ENCODE data around the gene REN. TPM values are rescaled to one million over a fixed set of nuclear protein-coding genes. Genes with fewer than 3 reads are reported as not detected.

Gene REN
- polyA plus RNA-seq, 1 donor from 2014 or later: not detected

- Histone ChIP-seq H3K27me3 (ENCODE audit: insufficient read depth, low read depth, low read length) (peaks cover 16% of the 10 kb centered on the region), H3K9me2 (ENCODE audit: insufficient read depth, low read length) (no peaks in the 10 kb centered on the region), H3K79me2 (replicated peaks; ENCODE audit: insufficient read depth, low read length) (no peaks in the 10 kb centered on the region), H3K36me3 (ENCODE audit: insufficient read depth, low read length) (no peaks in the 10 kb centered on the region), H3K9me3 (ENCODE audit: low read length) (no peaks in the 10 kb centered on the region), H3K9ac (ENCODE audit: low read length) (no peak overlapping the region), H3K27ac (ENCODE audit: low read length) (no peak overlapping the region), H3F3A (ENCODE audit: insufficient read depth, low read length, poor library complexity, severe bottlenecking) (no peaks in the 10 kb centered on the region), H4K20me1 (ENCODE audit: insufficient read depth) (no peaks in the 10 kb centered on the region), H2AFZ (ENCODE audit: low read depth, low read length) (no peak overlapping the region), H3K4me2 (ENCODE audit: low read length) (no peak overlapping the region), H3K4me3 (ENCODE audit: low read length) (no peak overlapping the region)
- TF ChIP-seq TAF1 (IDR thresholded peaks at IDR 0.05; ENCODE audit: low read depth) (no peak), MXI1 (conservative IDR thresholded peaks at IDR 0.05; ENCODE audit: poor library complexity, severe bottlenecking) (no peak), EP300 (conservative IDR thresholded peaks at IDR 0.05; ENCODE audit: poor library complexity, severe bottlenecking) (no peak), POLR2AphosphoS5 (IDR thresholded peaks at IDR 0.05) (no peak), SMC3 (conservative IDR thresholded peaks at IDR 0.05; ENCODE audit: poor library complexity) (no peak), CTCF (IDR thresholded peaks at IDR 0.05; ENCODE audit: poor library complexity, severe bottlenecking) (no peak), EZH2 (IDR thresholded peaks at IDR 0.05; ENCODE audit: borderline replicate concordance, insufficient read depth, low read length, poor library complexity, severe bottlenecking) (no peak), REST (IDR thresholded peaks at IDR 0.05; ENCODE audit: borderline replicate concordance) (no peak)
Measured at GRCh38 chr1:204212715-204213114, 46.6 kb upstream of the REN start.

GRCh38 chr1:204211046-204211445 lies 44.9 kb upstream of the REN start:
- Histone ChIP-seq H3F3A (ENCODE audit: insufficient read depth, low read length, poor library complexity, severe bottlenecking) (no peaks in the 10 kb centered on the region), H3K27ac (ENCODE audit: low read length) (no peak overlapping the region), H3K9me3 (ENCODE audit: low read length) (no peaks in the 10 kb centered on the region), H3K27me3 (ENCODE audit: insufficient read depth, low read depth, low read length) (peaks cover 21% of the 10 kb centered on the region), H3K79me2 (replicated peaks; ENCODE audit: insufficient read depth, low read length) (no peaks in the 10 kb centered on the region), H4K20me1 (ENCODE audit: insufficient read depth) (no peaks in the 10 kb centered on the region), H3K4me2 (ENCODE audit: low read length) (no peak overlapping the region), H3K36me3 (ENCODE audit: insufficient read depth, low read length) (no peaks in the 10 kb centered on the region), H3K4me3 (ENCODE audit: low read length) (no peak overlapping the region), H3K9me2 (ENCODE audit: insufficient read depth, low read length) (no peaks in the 10 kb centered on the region), H3K9ac (ENCODE audit: low read length) (no peak overlapping the region), H2AFZ (ENCODE audit: low read depth, low read length) (no peak overlapping the region)
- TF ChIP-seq POLR2AphosphoS5 (IDR thresholded peaks at IDR 0.05) (no peak), EP300 (conservative IDR thresholded peaks at IDR 0.05; ENCODE audit: poor library complexity, severe bottlenecking) (no peak), CTCF (IDR thresholded peaks at IDR 0.05; ENCODE audit: poor library complexity, severe bottlenecking) (no peak), MXI1 (conservative IDR thresholded peaks at IDR 0.05; ENCODE audit: poor library complexity, severe bottlenecking) (no peak), EZH2 (IDR thresholded peaks at IDR 0.05; ENCODE audit: borderline replicate concordance, insufficient read depth, low read length, poor library complexity, severe bottlenecking) (no peak), TAF1 (IDR thresholded peaks at IDR 0.05; ENCODE audit: low read depth) (no peak), REST (IDR thresholded peaks at IDR 0.05; ENCODE audit: borderline replicate concordance) (no peak)

All from neural cell (in vitro differentiated cells).